ENCODE results near the gene ZNF835.

The ZNF835 gene

DNA sequence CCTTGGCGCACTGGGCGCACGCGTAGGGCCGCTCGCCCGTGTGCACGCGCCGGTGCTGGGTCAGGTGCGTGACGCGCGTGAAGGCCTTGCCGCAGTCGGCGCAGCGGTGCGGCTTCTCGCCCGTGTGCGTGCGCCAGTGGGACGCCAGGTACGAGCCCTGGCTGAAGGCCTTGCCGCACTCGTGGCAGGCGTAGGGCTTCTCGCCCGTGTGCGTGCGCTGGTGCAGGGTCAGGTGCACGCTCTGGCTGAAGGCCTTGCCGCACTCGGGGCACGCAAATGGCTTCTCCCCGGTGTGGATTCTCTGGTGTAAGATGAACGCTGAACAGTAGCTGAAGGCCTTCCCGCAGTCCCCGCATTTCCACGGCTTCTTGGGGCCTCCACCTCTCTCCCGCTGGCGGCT is 7.0 kb downstream of the ZNF835 start:
- TF ChIP-seq, protein P1, sequence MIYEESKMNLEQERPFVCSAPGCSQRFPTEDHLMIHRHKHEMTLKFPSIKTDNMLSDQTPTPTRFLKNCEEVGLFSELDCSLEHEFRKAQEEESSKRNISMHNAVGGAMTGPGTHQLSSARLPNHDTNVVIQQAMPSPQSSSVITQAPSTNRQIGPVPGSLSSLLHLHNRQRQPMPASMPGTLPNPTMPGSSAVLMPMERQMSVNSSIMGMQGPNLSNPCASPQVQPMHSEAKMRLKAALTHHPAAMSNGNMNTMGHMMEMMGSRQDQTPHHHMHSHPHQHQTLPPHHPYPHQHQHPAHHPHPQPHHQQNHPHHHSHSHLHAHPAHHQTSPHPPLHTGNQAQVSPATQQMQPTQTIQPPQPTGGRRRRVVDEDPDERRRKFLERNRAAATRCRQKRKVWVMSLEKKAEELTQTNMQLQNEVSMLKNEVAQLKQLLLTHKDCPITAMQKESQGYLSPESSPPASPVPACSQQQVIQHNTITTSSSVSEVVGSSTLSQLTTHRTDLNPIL (CRISPR knock-in tag; IDR thresholded peaks at IDR 0.05; ENCODE audit: low read depth): no peak
- TF ChIP-seq PPARA (CRISPR knock-in tag; IDR thresholded peaks at IDR 0.05; ENCODE audit: borderline replicate concordance) (no peak), ZNF8 (CRISPR knock-in tag; IDR thresholded peaks at IDR 0.05) (no peak), CSDC2 (CRISPR knock-in tag; IDR thresholded peaks at IDR 0.05) (no peak), ZNF70 (CRISPR knock-in tag; IDR thresholded peaks at IDR 0.05) (no peak), TCF4 (CRISPR knock-in tag; IDR thresholded peaks at IDR 0.05; ENCODE audit: borderline replicate concordance) (no peak), RARB (CRISPR knock-in tag; IDR thresholded peaks at IDR 0.05) (no peak), ISL1 (CRISPR knock-in tag; IDR thresholded peaks at IDR 0.05) (no peak)
- no peak for ATAC-seq

DNA sequence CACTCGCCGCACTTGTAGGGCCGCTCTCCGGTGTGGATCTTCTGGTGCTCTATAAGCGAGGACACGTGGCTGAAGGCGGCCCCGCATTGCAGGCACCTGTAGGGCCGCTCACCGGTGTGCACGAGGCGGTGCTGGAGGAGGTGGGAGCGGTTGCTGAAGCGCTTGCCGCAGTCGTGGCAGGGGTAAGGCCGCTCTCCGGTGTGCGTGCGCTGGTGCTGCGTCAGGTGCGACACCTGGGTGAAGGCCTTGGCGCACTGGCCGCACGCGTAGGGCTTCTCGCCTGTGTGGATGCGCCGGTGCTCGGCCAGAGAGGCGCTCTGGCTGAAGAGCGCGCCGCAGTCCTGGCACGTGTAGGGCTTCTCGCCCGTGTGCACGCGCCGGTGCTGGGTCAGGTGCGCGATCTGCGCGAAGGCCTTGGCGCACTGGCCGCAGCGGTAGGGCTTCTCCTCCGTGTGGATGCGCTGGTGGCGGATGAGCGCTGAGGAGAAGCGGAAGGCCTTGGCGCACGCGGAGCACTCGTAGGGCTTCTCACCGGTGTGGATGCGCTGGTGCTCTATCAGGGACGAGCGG is 7.5 kb downstream of the ZNF835 start:
- ATAC-seq: no peak
- TF ChIP-seq ESRRG (CRISPR knock-in tag; IDR thresholded peaks at IDR 0.05) (no peak), ARNTL (CRISPR knock-in tag; IDR thresholded peaks at IDR 0.05; ENCODE audit: borderline replicate concordance, low read depth) (no peak), ISL1 (CRISPR knock-in tag; IDR thresholded peaks at IDR 0.05) (no peak)
- TF ChIP-seq, protein P2, sequence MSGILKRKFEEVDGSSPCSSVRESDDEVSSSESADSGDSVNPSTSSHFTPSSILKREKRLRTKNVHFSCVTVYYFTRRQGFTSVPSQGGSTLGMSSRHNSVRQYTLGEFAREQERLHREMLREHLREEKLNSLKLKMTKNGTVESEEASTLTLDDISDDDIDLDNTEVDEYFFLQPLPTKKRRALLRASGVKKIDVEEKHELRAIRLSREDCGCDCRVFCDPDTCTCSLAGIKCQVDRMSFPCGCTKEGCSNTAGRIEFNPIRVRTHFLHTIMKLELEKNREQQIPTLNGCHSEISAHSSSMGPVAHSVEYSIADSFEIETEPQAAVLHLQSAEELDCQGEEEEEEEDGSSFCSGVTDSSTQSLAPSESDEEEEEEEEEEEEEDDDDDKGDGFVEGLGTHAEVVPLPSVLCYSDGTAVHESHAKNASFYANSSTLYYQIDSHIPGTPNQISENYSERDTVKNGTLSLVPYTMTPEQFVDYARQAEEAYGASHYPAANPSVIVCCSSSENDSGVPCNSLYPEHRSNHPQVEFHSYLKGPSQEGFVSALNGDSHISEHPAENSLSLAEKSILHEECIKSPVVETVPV (CRISPR knock-in tag; IDR thresholded peaks at IDR 0.05): no peak

DNA sequence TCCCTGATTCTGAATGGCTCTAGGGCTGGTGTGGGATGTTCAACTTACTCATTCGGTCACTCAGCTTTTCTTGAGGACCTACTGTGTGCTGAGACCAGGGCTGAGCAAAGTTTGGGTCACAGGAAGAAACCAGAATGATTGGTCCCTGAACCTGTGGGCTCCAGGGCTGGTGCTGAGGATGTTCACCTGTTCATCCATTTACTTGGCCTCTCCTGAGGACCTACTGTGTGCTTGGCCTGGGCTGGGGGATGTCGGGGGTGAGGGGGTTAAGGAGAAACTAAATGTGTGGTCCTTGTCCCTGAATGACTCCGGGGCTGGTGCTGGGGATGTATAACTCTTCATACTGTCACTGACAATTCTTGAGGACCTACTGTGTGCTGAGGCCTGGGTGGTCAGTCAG is 10.3 kb downstream of the ZNF835 start:
- TF ChIP-seq, protein P3, sequence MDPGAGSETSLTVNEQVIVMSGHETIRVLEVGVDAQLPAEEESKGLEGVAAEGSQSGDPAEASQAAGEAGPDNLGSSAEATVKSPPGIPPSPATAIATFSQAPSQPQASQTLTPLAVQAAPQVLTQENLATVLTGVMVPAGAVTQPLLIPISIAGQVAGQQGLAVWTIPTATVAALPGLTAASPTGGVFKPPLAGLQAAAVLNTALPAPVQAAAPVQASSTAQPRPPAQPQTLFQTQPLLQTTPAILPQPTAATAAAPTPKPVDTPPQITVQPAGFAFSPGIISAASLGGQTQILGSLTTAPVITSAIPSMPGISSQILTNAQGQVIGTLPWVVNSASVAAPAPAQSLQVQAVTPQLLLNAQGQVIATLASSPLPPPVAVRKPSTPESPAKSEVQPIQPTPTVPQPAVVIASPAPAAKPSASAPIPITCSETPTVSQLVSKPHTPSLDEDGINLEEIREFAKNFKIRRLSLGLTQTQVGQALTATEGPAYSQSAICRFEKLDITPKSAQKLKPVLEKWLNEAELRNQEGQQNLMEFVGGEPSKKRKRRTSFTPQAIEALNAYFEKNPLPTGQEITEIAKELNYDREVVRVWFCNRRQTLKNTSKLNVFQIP (CRISPR knock-in tag; IDR thresholded peaks at IDR 0.05; ENCODE audit: borderline replicate concordance, low read depth): no peak
- no peak for TF ChIP-seq BACH2 (CRISPR knock-in tag; IDR thresholded peaks at IDR 0.05; ENCODE audit: borderline replicate concordance)
- no peak for ATAC-seq

DNA sequence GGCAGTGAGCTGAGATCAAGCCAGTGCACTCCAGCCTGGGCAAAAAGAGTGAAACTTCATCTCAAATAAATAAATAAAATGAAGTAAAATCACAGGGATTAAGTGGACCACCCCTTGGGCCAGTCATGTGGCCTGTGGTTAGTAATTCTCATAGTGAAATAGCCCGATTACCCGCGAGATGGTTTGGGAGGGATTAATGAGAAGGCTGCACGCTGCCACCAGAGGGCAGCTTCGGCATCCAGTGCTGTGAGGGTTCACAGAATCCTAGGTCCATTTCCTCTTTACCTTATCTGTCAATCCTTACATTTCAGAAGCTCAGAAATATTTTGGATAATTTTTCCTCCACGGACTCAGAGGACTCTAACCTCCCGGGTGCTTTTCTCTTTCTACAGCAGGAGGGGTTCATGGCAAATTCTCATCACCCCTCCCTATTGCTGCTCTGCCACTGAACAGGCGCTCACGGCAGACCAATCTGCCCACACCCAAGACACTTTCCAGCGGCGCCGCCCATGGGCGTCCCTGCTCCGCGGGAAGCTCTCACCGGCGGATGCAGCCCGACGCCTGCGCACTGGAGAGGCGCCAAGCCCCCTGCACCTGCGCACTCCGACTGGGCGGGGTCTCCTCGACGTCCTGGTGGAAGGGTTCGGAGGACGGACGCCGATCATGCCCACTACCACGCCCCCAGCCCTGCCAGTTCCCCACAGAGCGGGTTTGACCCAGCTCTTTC is 11.0 kb downstream of the ZNF835 start:
- no peak for ATAC-seq
- TF ChIP-seq ISL1 (CRISPR knock-in tag; IDR thresholded peaks at IDR 0.05) (no peak), ZNF8 (CRISPR knock-in tag; IDR thresholded peaks at IDR 0.05) (no peak), RARB (CRISPR knock-in tag; IDR thresholded peaks at IDR 0.05) (no peak)

DNA sequence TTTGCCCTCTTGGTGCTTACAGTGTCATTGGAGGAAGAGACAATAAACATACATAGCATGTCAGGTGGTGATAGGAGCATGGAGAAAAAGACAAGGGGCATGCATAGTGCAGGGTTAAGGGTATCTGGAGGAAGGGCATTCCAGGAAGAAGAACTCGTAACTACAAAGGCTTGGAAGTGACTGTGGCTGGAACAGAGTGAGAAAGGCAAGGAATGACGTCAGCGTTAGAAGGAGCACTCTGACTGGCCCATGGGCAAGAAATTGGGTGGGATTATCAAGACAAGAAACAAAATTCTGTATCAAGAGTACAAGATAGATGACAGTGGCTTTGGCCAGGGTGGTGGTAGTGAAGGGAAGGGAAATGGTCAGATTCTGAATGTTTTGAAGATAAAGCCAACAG is 17.4 kb downstream of the ZNF835 start:
- TF ChIP-seq ZC3H10 (CRISPR knock-in tag; IDR thresholded peaks at IDR 0.05) (no peak), OSR1 (CRISPR knock-in tag; IDR thresholded peaks at IDR 0.05) (no peak), SNAI2 (CRISPR knock-in tag; IDR thresholded peaks at IDR 0.05) (no peak), ZNF8 (CRISPR knock-in tag; IDR thresholded peaks at IDR 0.05) (no peak), ZNF565 (CRISPR knock-in tag; conservative IDR thresholded peaks at IDR 0.05; ENCODE audit: low read depth) (no peak), ZFP30 (CRISPR knock-in tag; IDR thresholded peaks at IDR 0.05) (no peak), RARB (CRISPR knock-in tag; IDR thresholded peaks at IDR 0.05) (no peak), BACH2 (CRISPR knock-in tag; IDR thresholded peaks at IDR 0.05; ENCODE audit: borderline replicate concordance) (no peak), ZNF70 (CRISPR knock-in tag; IDR thresholded peaks at IDR 0.05) (no peak), TOX (CRISPR knock-in tag; IDR thresholded peaks at IDR 0.05; ENCODE audit: borderline replicate concordance) (no peak), GLIS3 (CRISPR knock-in tag; IDR thresholded peaks at IDR 0.05) (no peak), ARNTL (CRISPR knock-in tag; IDR thresholded peaks at IDR 0.05; ENCODE audit: borderline replicate concordance, low read depth) (no peak), ISL1 (CRISPR knock-in tag; IDR thresholded peaks at IDR 0.05) (no peak)
- TF ChIP-seq, protein P1 (CRISPR knock-in tag; IDR thresholded peaks at IDR 0.05; ENCODE audit: low read depth): no peak
- TF ChIP-seq, protein P2 (CRISPR knock-in tag; IDR thresholded peaks at IDR 0.05): no peak
- TF ChIP-seq, protein P3 (CRISPR knock-in tag; IDR thresholded peaks at IDR 0.05; ENCODE audit: borderline replicate concordance, low read depth): no peak
- TF ChIP-seq, protein P4, sequence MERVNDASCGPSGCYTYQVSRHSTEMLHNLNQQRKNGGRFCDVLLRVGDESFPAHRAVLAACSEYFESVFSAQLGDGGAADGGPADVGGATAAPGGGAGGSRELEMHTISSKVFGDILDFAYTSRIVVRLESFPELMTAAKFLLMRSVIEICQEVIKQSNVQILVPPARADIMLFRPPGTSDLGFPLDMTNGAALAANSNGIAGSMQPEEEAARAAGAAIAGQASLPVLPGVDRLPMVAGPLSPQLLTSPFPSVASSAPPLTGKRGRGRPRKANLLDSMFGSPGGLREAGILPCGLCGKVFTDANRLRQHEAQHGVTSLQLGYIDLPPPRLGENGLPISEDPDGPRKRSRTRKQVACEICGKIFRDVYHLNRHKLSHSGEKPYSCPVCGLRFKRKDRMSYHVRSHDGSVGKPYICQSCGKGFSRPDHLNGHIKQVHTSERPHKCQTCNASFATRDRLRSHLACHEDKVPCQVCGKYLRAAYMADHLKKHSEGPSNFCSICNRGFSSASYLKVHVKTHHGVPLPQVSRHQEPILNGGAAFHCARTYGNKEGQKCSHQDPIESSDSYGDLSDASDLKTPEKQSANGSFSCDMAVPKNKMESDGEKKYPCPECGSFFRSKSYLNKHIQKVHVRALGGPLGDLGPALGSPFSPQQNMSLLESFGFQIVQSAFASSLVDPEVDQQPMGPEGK (CRISPR knock-in tag; IDR thresholded peaks at IDR 0.05; ENCODE audit: borderline replicate concordance): no peak
- no peak for ATAC-seq

All from SK-N-SH treated with all-trans-retinoic acid at 6 μM for 48 hours (cell line).